Activated CD8-positive, alpha-beta memory T cell treated with anti-CD3 and anti-CD28 coated beads, Interleukin-2, amount 50 U/mL, for 4 hours (primary cell): Measurements from ENCODE around the gene GAL3ST3.
"Not testable (repeated sequence)": the region's sequence is repeated elsewhere in the genome, so short reads cannot be mapped to it uniquely, and the experiment has no call there.

Source experiments
- DNase-seq: peaks from one replicate; pipeline ENCODE4 v3.0.0-alpha.2; 2020

Gene GAL3ST3

DNA sequence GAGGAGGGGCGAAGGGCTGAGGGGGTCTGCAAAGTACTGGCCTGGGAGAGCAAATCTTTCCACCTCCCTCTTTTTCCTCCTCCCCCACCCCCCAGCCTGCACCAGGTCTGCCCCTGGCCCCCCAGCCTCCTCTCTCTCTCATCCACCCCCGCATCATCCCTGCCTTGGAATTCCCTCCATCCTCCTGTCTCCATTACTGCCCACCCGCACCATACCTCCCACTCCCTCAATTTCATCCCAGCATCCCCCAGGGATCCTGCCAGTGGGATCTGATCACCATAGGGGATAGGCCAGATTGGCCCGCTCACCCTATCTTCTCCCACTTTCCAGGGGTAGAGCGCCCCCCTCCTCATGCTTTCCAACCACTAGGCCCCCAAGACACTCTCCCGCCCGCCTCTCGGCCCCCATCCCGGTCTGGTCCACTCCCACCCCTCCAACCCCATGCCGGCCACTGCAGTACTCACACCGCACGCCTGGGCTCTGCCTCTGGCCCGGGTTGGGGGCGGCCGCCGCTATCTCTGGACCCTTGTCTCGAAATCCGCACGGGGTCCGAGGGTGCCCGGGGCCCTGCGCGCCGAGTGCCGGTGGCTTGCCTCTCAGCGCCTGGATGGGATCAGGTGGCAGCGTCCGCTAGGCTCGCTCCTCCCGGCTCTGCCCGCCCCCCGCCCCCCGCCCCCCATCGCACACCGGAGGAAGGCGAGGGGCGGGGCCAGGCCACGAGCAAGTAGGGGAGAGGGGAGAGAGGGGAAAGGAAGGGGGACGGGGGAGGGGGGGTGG lies at the start of gene GAL3ST3:
GAL3ST3 (minus strand) TSS at position 615 of the 777 bp plus-strand sequence. CDS start 3,746 bp downstream, outside the sequence.
- no peak for DNase-seq

- DNase-seq, result not testable (repeated sequence)
Measured at GRCh38 chr11:66092125-66092524, 43.2 kb upstream of the GAL3ST3 start.

DNA sequence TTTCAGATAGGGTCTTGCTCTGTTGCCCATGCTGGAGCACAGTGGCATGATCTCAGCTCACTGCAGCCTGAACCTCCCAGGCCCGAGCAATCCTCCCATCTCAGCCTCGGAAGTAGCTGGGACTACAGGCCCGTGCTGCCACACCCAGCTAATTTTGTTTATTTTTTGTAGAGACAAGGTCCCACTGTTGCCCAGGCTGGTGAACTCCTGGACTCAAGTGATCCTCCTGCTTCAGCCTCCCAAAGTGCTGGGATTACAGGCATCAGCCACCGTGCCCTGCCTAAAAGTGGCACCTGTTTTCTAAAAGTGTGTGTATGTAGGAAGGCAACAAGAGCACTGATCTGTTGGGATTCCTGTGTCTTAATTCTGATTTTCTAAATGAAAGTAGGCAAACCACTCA lies 41.3 kb upstream of the GAL3ST3 start:
- DNase-seq, result no peak

DNA sequence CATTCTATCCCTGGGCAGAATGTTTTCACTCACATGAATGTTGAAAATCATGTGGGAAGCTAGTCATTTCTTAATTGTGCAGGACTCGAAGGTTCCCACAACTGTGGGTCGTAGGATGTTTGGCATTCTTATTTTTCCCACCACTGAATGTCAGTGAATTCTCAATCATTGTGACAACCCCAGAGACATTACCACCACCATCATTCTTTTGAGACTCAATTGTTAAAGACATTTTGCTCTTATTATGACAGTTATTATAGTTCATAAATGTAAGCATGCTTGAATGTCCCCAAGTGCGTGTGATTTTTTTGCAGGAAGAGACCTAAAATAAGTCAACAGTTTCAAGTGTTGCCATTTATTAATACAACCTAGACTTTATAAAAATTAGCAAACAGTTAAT lies 40.1 kb upstream of the GAL3ST3 start:
- no peak for DNase-seq

- no peak for DNase-seq
Measured at GRCh38 chr11:66087148-66087908, 38.4 kb upstream of the GAL3ST3 start.

GRCh38 chr11:66084821-66085475 lies 36.0 kb upstream of the GAL3ST3 start:
- no peak for DNase-seq

GRCh38 chr11:66083767-66084166 lies 34.8 kb upstream of the GAL3ST3 start:
- DNase-seq, result no peak

GRCh38 chr11:66082946-66083698 lies 34.2 kb upstream of the GAL3ST3 start:
- no peak for DNase-seq

GRCh38 chr11:66081505-66081904 lies 32.5 kb upstream of the GAL3ST3 start:
- peak; percentile 65 for DNase-seq

GRCh38 chr11:66080055-66080817 lies 31.3 kb upstream of the GAL3ST3 start:
- DNase-seq, result peak; percentile 74

GRCh38 chr11:66078949-66079348 lies 30.0 kb upstream of the GAL3ST3 start:
- DNase-seq, result not testable (repeated sequence)

GRCh38 chr11:66077927-66078326 lies 29.0 kb upstream of the GAL3ST3 start:
- DNase-seq, result no peak

- DNase-seq, result no peak
Measured at GRCh38 chr11:66076561-66076960, 27.6 kb upstream of the GAL3ST3 start.

- no peak for DNase-seq
Measured at GRCh38 chr11:66075273-66075672, 26.3 kb upstream of the GAL3ST3 start.

- no peak for DNase-seq
Measured at GRCh38 chr11:66073669-66074068, 24.7 kb upstream of the GAL3ST3 start.

DNA sequence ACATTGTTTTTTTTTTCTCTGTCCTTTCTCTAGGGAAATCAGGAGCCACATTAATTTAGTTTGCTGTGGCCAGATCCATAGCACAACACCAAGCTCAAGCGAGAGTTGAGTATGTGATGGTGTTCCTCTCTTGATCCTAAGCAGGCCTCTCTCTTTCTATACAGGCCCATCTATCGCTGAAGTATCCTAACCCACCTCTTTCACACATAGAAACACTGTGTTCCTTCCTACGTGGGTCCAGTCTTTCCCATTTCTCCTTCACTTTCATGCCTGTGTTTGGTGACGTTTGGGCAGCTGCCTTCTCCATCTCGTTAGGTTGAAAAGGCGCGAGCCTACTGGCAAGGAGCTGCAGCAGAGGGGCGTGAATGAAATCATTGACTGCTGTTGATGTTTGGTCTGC lies 23.6 kb upstream of the GAL3ST3 start:
- no peak for DNase-seq

DNA sequence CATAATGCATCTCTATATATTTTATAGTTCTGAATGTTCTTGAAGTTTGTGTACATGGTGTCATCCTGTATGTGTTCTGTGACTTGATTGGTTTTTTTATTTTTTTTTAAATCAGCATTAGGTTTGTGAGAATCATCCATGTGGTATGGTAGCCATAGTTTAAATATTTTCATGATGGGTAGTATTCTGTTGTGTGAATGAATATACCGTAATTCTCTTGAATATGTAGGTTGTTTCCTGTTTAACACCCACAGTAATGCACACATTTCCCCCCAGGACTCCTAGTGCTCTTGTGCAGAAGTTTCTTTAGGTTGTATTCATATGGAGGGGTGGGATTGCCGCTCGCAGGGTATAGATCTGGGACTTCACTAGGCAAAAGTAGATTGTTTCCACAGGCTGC lies 23.1 kb upstream of the GAL3ST3 start:
- DNase-seq, result no peak

DNA sequence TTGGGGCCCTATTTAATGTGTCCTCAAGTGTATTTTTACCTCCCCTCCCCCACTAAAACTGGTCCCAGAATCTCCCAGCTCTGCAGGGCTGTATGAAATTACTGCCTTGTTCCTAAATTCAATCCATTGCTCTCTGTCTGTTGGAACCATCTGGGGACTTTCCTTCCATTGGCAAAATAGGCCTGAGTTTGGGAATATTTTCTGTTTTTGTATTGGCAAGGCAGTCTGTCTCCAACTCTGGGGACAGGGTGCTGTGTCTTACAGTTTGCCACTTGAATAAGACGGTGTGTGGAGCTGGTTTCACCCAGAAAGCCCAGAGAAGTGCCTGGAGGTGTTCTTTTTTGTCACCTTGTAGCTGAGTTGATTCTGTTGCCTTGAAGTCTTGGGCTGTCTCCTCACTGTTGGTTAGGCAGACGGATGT lies 22.4 kb upstream of the GAL3ST3 start:
- no peak for DNase-seq

- DNase-seq, result no peak
Measured at GRCh38 chr11:66070604-66071380, 21.8 kb upstream of the GAL3ST3 start.

- DNase-seq, result peak; percentile 79
Measured at GRCh38 chr11:66069715-66070603, 21.0 kb upstream of the GAL3ST3 start, which contains the start of gene PACS1. Gene PACS1, plus strand, starts transcription at chr11:66070272. Its CDS starts 215 bp downstream, at chr11:66070487.
